ENCODE data around the gene DTHD1.
A peak's percentile ranks its signal among the peaks of the same experiment; 100 is the strongest.

The DTHD1 gene

GRCh38 chr4:36329228-36329627 is 47.8 kb downstream of the DTHD1 start:
- no peaks in the 10 kb centered on the region for H3K27me3 Mint-ChIP-seq
- no peak for DNase-seq
- no peak overlapping the region for H3K27ac Mint-ChIP-seq
- CTCF ChIA-PET: interaction anchor here (0.7 kb wide), 2 partner anchors 58 to 84 kb away, joined by 3 read pairs; no protein-coding TSS in a partner anchor
- H3K4me1 Mint-ChIP-seq: peaks cover 38% of the 10 kb centered on the region
- peaks cover 2% of the 10 kb centered on the region for H3K36me3 Mint-ChIP-seq
- H3K4me3 Mint-ChIP-seq: no peak overlapping the region
- H3K9me3 Mint-ChIP-seq: no peaks in the 10 kb centered on the region

GRCh38 chr4:36330796-36331195 is 49.4 kb downstream of the DTHD1 start:
- Mint-ChIP-seq H3K4me1 (peaks cover 23% of the 10 kb centered on the region), H3K36me3 (no peaks in the 10 kb centered on the region), H3K27me3 (no peaks in the 10 kb centered on the region), H3K9me3 (no peaks in the 10 kb centered on the region), H3K27ac (no peak overlapping the region), H3K4me3 (no peak overlapping the region)
- CTCF ChIA-PET: interaction anchor here (0.8 to 1.6 kb wide), 2 partner anchors 14 to 69 kb away, joined by 3 to 5 read pairs; no protein-coding TSS in a partner anchor
- DNase-seq: no peak

- Mint-ChIP-seq H3K36me3 (no peaks in the 10 kb centered on the region), H3K9me3 (no peaks in the 10 kb centered on the region), H3K4me3 (no peak overlapping the region), H3K27ac (no peak overlapping the region), H3K27me3 (peaks cover 3% of the 10 kb centered on the region), H3K4me1 (peaks cover 23% of the 10 kb centered on the region)
- CTCF ChIA-PET: interaction anchor here (0.6 to 1.6 kb wide), 3 partner anchors 61 to 68 kb away, joined by 3 to 5 read pairs (median 3); no protein-coding TSS in a partner anchor
- no peak for DNase-seq
Observed at GRCh38 chr4:36332023-36332781, 50.8 kb downstream of the DTHD1 start.

- H3K36me3 Mint-ChIP-seq: no peaks in the 10 kb centered on the region
- CTCF ChIA-PET: interaction anchor here (0.6 to 1.4 kb wide), 2 partner anchors 61 to 67 kb away, joined by 3 read pairs; no protein-coding TSS in a partner anchor
- H3K4me3 Mint-ChIP-seq: no peak overlapping the region
- peaks cover 3% of the 10 kb centered on the region for H3K27me3 Mint-ChIP-seq
- DNase-seq: no peak
- no peak overlapping the region for H3K27ac Mint-ChIP-seq
- H3K9me3 Mint-ChIP-seq: no peaks in the 10 kb centered on the region
- peaks cover 22% of the 10 kb centered on the region for H3K4me1 Mint-ChIP-seq
Observed at GRCh38 chr4:36332782-36333131, 51.3 kb downstream of the DTHD1 start.

GRCh38 chr4:36333303-36333877 is 52.0 kb downstream of the DTHD1 start:
- no peak overlapping the region for H3K4me3 Mint-ChIP-seq
- no peaks in the 10 kb centered on the region for H3K36me3 Mint-ChIP-seq
- CTCF ChIA-PET: interaction anchor here (0.7 to 1.4 kb wide), 3 partner anchors 21 to 66 kb away, joined by 3 read pairs; no protein-coding TSS in a partner anchor
- peaks cover 20% of the 10 kb centered on the region for H3K4me1 Mint-ChIP-seq
- peaks cover 3% of the 10 kb centered on the region for H3K27me3 Mint-ChIP-seq
- H3K9me3 Mint-ChIP-seq: no peaks in the 10 kb centered on the region
- DNase-seq: no peak
- no peak overlapping the region for H3K27ac Mint-ChIP-seq

- no peak overlapping the region for H3K27ac Mint-ChIP-seq
- peaks cover 3% of the 10 kb centered on the region for H3K27me3 Mint-ChIP-seq
- CTCF ChIA-PET: interaction anchor here (1.3 kb wide), 1 partner anchor 62 kb away, joined by 4 read pairs; no protein-coding TSS in a partner anchor
- no peaks in the 10 kb centered on the region for H3K36me3 Mint-ChIP-seq
- no peak overlapping the region for H3K4me3 Mint-ChIP-seq
- no peaks in the 10 kb centered on the region for H3K9me3 Mint-ChIP-seq
- no peak for DNase-seq
- H3K4me1 Mint-ChIP-seq: peaks cover 14% of the 10 kb centered on the region
Observed at GRCh38 chr4:36337665-36338185, 56.3 kb downstream of the DTHD1 start.

- peaks cover 3% of the 10 kb centered on the region for H3K27me3 Mint-ChIP-seq
Observed at GRCh38 chr4:36338973-36339372, 57.6 kb downstream of the DTHD1 start.

GRCh38 chr4:36341936-36342335 is 60.5 kb downstream of the DTHD1 start:
- CTCF ChIA-PET: no interaction called here

More at GRCh38 chr4:36338973-36339372, 57.6 kb downstream of the DTHD1 start:
- no peaks in the 10 kb centered on the region for H3K9me3 Mint-ChIP-seq
- H3K27ac Mint-ChIP-seq: no peak overlapping the region
- no peaks in the 10 kb centered on the region for H3K36me3 Mint-ChIP-seq
- peaks cover 7% of the 10 kb centered on the region for H3K4me1 Mint-ChIP-seq
- H3K4me3 Mint-ChIP-seq: no peak overlapping the region
- DNase-seq: no peak
- CTCF ChIA-PET: no interaction called here

GRCh38 chr4:36343501-36344175 is 62.2 kb downstream of the DTHD1 start:
- H3K9me3 Mint-ChIP-seq: no peaks in the 10 kb centered on the region
- peaks cover 5% of the 10 kb centered on the region for H3K4me1 Mint-ChIP-seq
- no peak for DNase-seq
- no peak overlapping the region for H3K27ac Mint-ChIP-seq
- CTCF ChIA-PET: interaction anchor here (2.8 kb wide), 1 partner anchor 56 kb away, joined by 10 read pairs; no protein-coding TSS in a partner anchor
- no peak overlapping the region for H3K4me3 Mint-ChIP-seq
- no peaks in the 10 kb centered on the region for H3K27me3 Mint-ChIP-seq
- H3K36me3 Mint-ChIP-seq: no peaks in the 10 kb centered on the region

More at GRCh38 chr4:36341936-36342335, 60.5 kb downstream of the DTHD1 start:
- H3K27ac Mint-ChIP-seq: no peak overlapping the region
- peaks cover 3% of the 10 kb centered on the region for H3K4me1 Mint-ChIP-seq
- peaks cover 1% of the 10 kb centered on the region for H3K27me3 Mint-ChIP-seq
- no peaks in the 10 kb centered on the region for H3K9me3 Mint-ChIP-seq
- no peaks in the 10 kb centered on the region for H3K36me3 Mint-ChIP-seq
- no peak overlapping the region for H3K4me3 Mint-ChIP-seq
- no peak for DNase-seq

GRCh38 chr4:36348403-36348938 is 67.1 kb downstream of the DTHD1 start:
- no peak for DNase-seq
- peaks cover 19% of the 10 kb centered on the region for H3K4me1 Mint-ChIP-seq
- H3K4me3 Mint-ChIP-seq: no peak overlapping the region
- no peaks in the 10 kb centered on the region for H3K36me3 Mint-ChIP-seq
- no peaks in the 10 kb centered on the region for H3K9me3 Mint-ChIP-seq
- no peak overlapping the region for H3K27ac Mint-ChIP-seq
- CTCF ChIA-PET: interaction anchor here (1.1 to 4.2 kb wide), 6 partner anchors 35 to 104 kb away, joined by 3 to 65 read pairs (median 6); partner anchors contain the start of gene ARAP2
- peaks cover 4% of the 10 kb centered on the region for H3K27me3 Mint-ChIP-seq

- no peaks in the 10 kb centered on the region for H3K36me3 Mint-ChIP-seq
- no peak overlapping the region for H3K4me3 Mint-ChIP-seq
- H3K27ac Mint-ChIP-seq: no peak overlapping the region
- CTCF ChIA-PET: interaction anchor here (0.7 to 4.2 kb wide), 10 partner anchors 12 to 106 kb away, joined by 3 to 65 read pairs (median 4); partner anchors contain the start of gene ARAP2
- no peaks in the 10 kb centered on the region for H3K9me3 Mint-ChIP-seq
- no peak for DNase-seq
- H3K4me1 Mint-ChIP-seq: peaks cover 19% of the 10 kb centered on the region
- H3K27me3 Mint-ChIP-seq: peaks cover 7% of the 10 kb centered on the region
Observed at GRCh38 chr4:36349938-36350549, 68.6 kb downstream of the DTHD1 start.

- CTCF ChIA-PET: interaction anchor here (1.3 to 4.2 kb wide), 3 partner anchors 48 to 51 kb away, joined by 12 to 65 read pairs (median 13); no protein-coding TSS in a partner anchor
- Mint-ChIP-seq H3K27me3 (peaks cover 9% of the 10 kb centered on the region), H3K4me1 (peaks cover 19% of the 10 kb centered on the region), H3K4me3 (no peak overlapping the region), H3K9me3 (no peaks in the 10 kb centered on the region), H3K27ac (no peak overlapping the region), H3K36me3 (no peaks in the 10 kb centered on the region)
- peak; percentile 84 for DNase-seq
Observed at GRCh38 chr4:36351082-36351666, 69.8 kb downstream of the DTHD1 start.

- DNase-seq: no peak
- Mint-ChIP-seq H3K9me3 (no peaks in the 10 kb centered on the region), H3K36me3 (no peaks in the 10 kb centered on the region), H3K27ac (no peak overlapping the region), H3K4me3 (no peak overlapping the region), H3K4me1 (peaks cover 13% of the 10 kb centered on the region), H3K27me3 (peaks cover 12% of the 10 kb centered on the region)
- CTCF ChIA-PET: interaction anchor here (0.9 to 1.7 kb wide), 2 partner anchors 20 to 45 kb away, joined by 3 to 28 read pairs; no protein-coding TSS in a partner anchor
Observed at GRCh38 chr4:36353998-36354397, 72.6 kb downstream of the DTHD1 start.

Measured in activated naive CD4-positive, alpha-beta T cell treated with anti-CD3 and anti-CD28 coated beads, Interleukin-2, amount 10 ng/mL, durations not matched to agents 7 days and 5 days (primary cell).